ENCODE results near the gene GNB3.

GNB3 gene

GRCh38 chr12:6823182-6824084 lies 17.3 kb upstream of the GNB3 start:
- no peak for DNase-seq (ENCODE audit: low read depth)

DNA sequence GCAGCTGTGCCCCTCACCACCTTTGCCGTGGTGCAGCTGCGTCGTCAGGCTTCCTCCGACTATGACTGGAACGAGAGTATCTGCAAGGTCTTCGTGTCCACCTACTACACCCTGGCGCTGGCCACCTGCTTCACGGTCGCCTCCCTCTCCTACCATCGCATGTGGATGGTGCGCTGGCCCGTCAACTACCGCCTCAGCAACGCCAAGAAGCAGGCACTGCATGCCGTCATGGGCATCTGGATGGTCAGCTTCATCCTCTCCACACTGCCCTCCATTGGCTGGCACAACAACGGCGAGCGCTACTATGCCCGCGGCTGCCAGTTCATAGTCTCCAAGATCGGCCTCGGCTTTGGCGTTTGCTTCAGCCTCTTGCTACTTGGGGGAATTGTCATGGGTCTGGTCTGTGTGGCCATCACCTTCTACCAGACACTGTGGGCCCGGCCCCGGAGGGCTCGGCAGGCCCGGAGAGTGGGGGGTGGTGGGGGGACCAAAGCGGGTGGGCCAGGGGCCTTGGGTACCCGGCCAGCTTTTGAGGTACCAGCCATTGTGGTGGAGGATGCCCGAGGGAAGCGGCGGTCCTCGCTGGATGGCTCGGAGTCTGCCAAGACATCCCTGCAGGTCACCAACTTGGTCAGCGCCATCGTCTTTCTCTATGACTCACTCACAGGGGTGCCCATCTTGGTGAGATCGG lies 16.5 kb upstream of the GNB3 start:
- DNase-seq (ENCODE audit: low read depth) = no peak

- no peak for DNase-seq (ENCODE audit: low read depth)
Measured at GRCh38 chr12:6824901-6825381, 15.8 kb upstream of the GNB3 start.

GRCh38 chr12:6825398-6826124 lies 15.2 kb upstream of the GNB3 start:
- peak; percentile 72 for DNase-seq (ENCODE audit: low read depth)

DNA sequence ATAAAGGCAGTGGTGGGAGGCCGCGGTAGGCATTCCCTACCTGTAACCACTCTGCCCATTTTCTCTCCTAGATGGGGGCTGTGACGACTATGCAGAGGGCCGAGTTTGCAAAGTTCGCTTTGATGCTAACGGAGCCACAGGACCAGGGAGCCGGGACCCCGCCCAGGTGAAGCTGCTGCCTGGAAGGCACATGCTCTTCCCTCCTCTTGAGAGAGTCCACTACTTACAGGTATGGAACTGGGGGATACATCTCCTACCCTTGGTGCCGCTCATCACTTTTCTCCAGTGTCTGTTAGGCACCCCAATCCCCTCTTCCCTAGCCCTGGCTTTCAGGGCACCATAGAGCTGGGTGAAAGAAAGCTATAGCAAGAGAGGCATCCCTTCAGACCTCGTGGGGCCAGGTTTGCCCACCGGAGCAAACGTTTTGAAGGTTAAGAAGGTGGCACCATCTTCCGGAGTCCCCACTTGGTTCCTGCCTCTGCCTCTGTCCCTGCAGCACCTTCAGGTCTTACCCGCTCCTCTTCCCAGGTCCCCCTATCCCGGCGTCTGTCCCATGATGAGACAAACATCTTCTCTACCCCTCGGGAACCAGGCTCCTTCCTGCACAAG lies 14.5 kb upstream of the GNB3 start:
- no peak for DNase-seq (ENCODE audit: low read depth)

DNA sequence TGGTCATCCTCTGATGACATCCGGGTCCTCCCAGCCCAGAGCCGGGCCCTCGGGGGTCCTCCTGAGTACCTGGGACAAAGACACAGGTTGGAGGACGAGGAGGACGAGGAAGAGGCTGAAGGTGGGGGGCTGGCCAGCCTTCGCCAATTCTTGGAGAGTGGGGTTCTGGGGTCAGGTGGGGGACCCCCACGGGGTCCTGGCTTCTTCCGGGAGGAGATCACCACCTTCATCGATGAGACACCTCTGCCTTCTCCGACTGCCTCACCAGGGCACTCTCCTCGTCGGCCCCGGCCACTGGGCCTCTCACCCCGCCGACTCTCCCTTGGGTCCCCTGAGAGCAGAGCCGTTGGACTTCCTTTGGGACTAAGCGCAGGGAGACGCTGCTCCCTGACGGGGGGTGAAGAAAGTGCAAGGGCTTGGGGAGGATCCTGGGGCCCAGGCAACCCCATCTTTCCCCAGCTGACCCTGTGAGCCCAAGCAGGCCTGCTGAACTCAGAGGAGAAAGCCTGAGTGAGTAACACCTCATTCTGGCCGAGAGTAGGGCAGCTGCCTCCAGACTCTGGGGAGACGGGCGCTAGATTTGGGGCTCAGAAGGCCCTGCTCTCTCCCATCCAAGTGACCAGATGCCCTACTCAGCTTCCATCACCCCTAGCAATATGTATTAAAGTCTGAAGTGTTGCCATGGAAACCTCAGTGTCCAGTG lies 13.8 kb upstream of the GNB3 start:
- DNase-seq (ENCODE audit: low read depth) = no peak

DNA sequence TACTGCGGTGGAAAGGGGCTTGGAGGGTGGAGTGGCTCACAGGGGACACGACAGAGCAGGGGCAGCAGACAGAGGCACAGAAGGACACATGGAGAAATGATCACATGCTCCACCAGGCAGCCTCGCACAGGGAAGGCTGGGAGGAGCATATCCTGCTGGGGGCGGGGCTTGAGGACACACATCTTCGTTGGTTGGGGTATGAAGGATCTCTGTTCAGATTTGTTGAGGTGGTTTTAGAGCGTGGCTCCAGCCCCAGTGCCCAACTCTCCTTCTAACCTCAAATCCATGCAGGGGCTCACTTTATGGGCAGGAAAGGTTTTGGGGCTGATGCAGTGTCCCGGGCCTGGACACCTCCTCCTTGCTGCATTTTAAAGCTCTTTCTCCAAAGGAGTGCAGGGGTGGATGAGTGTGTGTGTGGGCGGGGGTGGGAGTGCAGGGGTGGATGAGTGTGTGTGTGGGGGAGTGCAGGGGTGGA lies 13.3 kb upstream of the GNB3 start:
- DNase-seq (ENCODE audit: low read depth) = no peak

DNA sequence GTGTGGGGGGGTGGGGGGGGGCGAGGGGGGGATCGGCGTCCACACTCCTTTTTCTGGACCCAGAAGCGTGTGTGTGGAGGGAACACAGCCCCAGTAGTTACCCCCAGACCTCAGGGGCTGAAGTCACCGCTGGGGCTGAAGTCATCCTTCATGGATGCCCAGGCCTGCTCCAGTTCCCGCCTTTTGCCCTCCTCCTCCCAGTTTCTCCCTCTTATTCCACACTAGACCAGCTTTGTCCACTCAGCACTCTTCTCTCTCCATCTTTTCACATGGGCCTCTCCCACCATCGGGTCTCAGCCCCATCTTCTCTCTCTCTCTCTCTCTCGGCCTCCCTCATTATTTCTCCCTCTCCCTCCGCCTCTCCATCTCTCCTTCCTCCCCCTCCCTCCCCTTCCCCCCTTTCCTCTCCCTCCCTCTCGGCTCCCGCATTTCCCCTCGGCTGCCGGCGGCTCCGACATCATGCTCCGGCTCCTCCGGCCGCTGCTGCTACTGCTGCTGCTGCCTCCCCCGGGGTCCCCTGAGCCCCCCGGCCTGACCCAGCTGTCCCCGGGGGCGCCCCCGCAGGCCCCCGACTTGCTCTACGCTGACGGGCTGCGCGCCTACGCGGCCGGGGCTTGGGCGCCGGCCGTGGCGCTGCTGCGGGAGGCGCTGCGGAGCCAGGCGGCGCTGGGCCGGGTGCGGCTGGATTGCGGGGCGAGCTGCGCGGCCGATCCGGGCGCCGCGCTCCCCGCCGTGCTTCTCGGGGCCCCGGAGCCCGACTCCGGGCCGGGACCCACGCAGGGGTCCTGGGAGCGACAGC lies 12.5 kb upstream of the GNB3 start, which contains the start of gene P3H3:
Gene P3H3 (plus strand): TSS at position 426 of the 799 bp plus-strand sequence. CDS start 34 bp downstream, at position 460.
- no peak for DNase-seq (ENCODE audit: low read depth)

GRCh38 chr12:6828781-6829535 lies 11.8 kb upstream of the GNB3 start:
- DNase-seq (ENCODE audit: low read depth) = no peak

GRCh38 chr12:6829536-6830220 lies 11.0 kb upstream of the GNB3 start:
- DNase-seq (ENCODE audit: low read depth) = no peak

- no peak for DNase-seq (ENCODE audit: low read depth)
Measured at GRCh38 chr12:6830286-6830890, 10.3 kb upstream of the GNB3 start.

GRCh38 chr12:6830999-6831398 lies 9.7 kb upstream of the GNB3 start:
- DNase-seq (ENCODE audit: low read depth) = no peak

DNA sequence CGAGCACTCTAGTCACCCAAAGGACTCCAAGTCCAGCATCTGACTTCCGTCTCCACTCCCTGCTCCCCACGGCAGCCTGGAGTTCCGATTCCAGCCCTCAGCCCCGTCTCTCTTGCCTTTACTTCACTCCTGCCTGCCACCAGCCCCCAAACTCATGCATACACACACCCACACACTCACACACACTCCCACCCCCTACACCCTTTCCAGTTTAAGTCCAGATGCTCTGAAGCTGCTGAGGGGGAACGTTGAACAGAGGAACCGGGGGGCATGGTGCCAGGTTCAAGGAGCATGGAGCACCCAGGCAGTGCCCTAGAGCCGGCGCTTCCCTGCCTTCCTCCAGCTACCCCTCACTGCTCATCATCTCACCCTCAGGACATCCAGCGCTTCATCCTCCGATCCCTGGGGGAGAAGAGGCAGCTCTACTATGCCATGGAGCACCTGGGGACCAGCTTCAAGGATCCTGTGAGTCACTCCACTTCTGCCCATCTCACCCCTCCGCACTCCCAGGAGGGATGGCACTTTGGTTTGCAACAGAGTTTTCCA lies 9.2 kb upstream of the GNB3 start:
- no peak for DNase-seq (ENCODE audit: low read depth)

GRCh38 chr12:6832125-6832524 lies 8.6 kb upstream of the GNB3 start:
- DNase-seq (ENCODE audit: low read depth) = no peak

GRCh38 chr12:6833189-6833890 lies 7.4 kb upstream of the GNB3 start:
- no peak for DNase-seq (ENCODE audit: low read depth)

DNA sequence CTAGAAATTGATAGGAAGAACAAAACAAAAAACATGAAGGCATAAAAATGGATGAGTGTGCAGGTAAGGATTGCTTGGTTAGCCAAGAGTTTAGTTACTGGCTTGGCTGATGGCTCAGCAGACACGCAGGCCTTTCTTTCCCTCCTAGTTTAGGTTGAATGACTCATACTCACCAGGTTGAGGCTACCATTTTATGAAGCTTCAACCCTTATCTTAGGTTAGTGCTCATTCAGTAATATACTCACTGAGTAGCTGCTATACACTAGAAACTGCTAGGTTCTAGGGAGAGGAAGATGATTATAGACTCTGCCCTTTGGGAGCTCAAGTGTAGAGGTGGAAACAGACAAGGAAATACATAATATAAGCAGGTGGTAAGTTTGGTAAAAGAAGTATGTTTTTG lies 6.5 kb upstream of the GNB3 start:
- DNase-seq (ENCODE audit: low read depth) = no peak

DNA sequence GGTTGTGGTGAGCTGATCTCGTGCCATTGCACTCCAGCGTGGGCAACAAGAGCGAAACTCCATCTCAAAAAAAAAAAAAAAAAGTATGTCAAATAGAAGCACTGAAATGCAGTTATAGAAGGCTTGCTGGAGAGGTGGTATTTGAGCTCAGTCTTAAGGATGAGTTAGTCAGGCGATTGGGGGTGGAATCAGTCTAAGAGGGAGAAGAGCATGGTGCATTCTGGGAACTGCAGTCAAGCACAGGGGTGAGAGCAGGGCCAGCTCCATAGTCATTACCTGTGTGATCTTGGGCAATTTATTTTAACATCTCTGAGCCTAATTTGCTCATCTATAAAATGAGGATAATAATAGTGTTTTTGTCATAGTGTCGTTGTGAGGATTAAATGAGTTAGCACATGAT lies 5.9 kb upstream of the GNB3 start:
- no peak for DNase-seq (ENCODE audit: low read depth)

DNA sequence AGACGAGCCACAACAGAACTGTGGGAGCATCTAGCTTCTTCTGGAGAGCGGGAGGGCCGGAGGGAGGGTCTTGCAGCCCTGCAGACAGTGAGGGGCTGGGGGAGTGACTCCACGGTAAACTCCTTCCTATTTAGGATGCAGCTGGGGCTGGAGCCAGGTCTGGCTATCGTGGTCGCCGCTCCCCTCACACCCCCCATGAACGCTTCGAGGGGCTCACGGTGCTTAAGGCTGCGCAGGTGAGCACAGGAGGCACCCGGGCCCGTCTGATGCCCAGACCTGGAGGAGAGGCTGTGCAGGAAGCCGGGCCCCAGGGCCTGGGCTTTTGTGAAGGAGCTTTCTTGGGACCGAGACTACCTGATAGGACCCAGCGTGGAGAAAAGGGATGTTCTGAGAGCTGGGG lies 3.9 kb upstream of the GNB3 start:
- no peak for DNase-seq (ENCODE audit: low read depth)
